Right lobe of liver (tissue), 6 donors: ENCODE measurements around the gene CCDC81. TPM values are rescaled to one million over a fixed set of nuclear protein-coding genes. Genes with fewer than 3 reads are reported as not detected.

ENCODE experiments used
- ATAC-seq, 4 donors: fragments of 200-7000 bp; cut with Tn5 transposase; one replicate each; pipeline ENCODE4 v1.9.1; 2020; ENCODE audit warnings: mild to moderate bottlenecking in 4 of 4, moderate library complexity in 4 of 4
- DNase-seq, 3 donors: peaks; one replicate each; pipeline ENCODE4 v3.0.0-alpha.2; 2020
- H3K27ac ChIP-seq, 3 donors: fragments of 200-600 bp; one replicate each; pipeline ENCODE4 v1.8.0; 2022
- H3K27me3 ChIP-seq, 2 donors: fragments of 200-600 bp; one replicate each; pipeline ENCODE4 v1.8.0; 2022
- H3K36me3 ChIP-seq, 4 donors: fragments of 200-600 bp; sonication (generic) in 1 of 4; one replicate each; pipeline versions ENCODE4 v1.5.1 to v1.8.0; 2017 to 2022; ENCODE audit warnings: control low read depth in 1 of 4
- H3K4me1 ChIP-seq, 4 donors: fragments of 200-600 bp; sonication (generic) in 1 of 4; one replicate each; pipeline versions ENCODE4 v1.5.1 to v1.8.0; 2017 to 2022; ENCODE audit warnings: control low read depth in 1 of 4
- H3K4me3 ChIP-seq, 3 donors: fragments of 200-600 bp; one replicate each; pipeline ENCODE4 v1.8.0; 2022
- H3K9me3 ChIP-seq, 4 donors: fragments of 200-600 bp; sonication (generic) in 1 of 4; one replicate each; pipeline versions ENCODE4 v1.5.1 to v1.8.0; 2017 to 2022; ENCODE audit warnings: control low read depth in 1 of 4
- CTCF ChIP-seq, 4 donors: fragments of 200-600 bp in 3 of 4; fragments of 450-650 bp in 1 of 4; IDR thresholded peaks; one replicate each; pipeline versions ENCODE4 v1.5.1 to v1.8.0; 2016 to 2022; ENCODE audit warnings: antibody characterized with exemption in 4 of 4, mild to moderate bottlenecking in 2 of 4
- POLR2A ChIP-seq: fragments of 450-650 bp; IDR thresholded peaks from one replicate; pipeline ENCODE4 v1.6.1; 2017; ENCODE audit warnings: antibody characterized with exemption, mild to moderate bottlenecking
- WGBS: methylation state at CpG from one replicate; pipeline ENCODE4 v1.1.6; 2018; ENCODE audit warnings: low coverage, low lambda C conversion rate; ENCODE audit not compliant: insufficient coverage; ENCODE audit errors: missing lambda C conversion rate; 5-methylcytosine and 5-hydroxymethylcytosine counted together
- intact Hi-C, 2 donors: fragments of 100-400 bp; cut with DNase I; formaldehyde crosslinking; loops; one replicate each; pipeline versions ENCODE4 v1.11.2 to v1.14.1; 2022
- total RNA-seq, 6 experiments: library from RNA; depleted of rRNA in 2 of 6; stranded (reverse); fragments of >200 nt in 2 of 6; fragmentation: NEBNext Ultra II Directional in 3 of 6; extraction: Animal tissue kit (Norgen Biotek cat#: 25700) in 3 of 6; gene quantifications; one replicate each; pipeline versions ENCODE4 v1.1.0 to v1.2.4, GENCODE V29; 2016 to 2023
- donor health status: DM: no; HTN: yes; CAD: no.
- donor health status: DM: no; HTN: no; CAD: no.
- donor health status: DM: no; HTN: no; CAD: no.
- donor health status: DM: no; HTN: yes; CAD: no.
- donor health status: DM: no; HTN: yes; CAD: no.

Gene CCDC81
- total RNA-seq, 6 experiments from 2014 or later: 0.12 to 1.6 (median 0.55) TPM; not detected in 1

DNA sequence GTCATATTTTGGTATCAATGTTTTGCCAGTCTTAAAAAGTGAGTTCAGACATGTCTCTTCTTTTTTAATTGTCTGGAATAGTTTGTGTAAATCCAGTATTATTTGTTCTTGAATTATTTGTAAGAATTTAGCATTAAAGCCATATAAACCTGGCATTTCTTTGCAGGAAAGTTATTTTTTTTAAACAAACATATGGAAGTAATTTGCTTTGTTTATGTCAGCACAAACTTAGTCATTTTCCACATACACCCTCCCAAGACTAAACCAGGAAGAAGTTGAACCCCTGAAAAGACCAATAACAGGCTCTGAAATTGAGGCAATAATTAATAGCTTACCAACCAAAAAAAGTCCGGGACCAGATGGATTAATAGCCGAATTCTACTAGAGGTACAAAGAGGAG lies 9.1 kb upstream of the CCDC81 start:
- 91% methylated on average over 2 of the region's 2 CpGs for WGBS
- Histone ChIP-seq H3K9me3 (peaks cover 0 to 4% (median 0%) of the 10 kb centered on the region in 4 donors), H3K27ac (no peak overlapping the region), H3K4me1 (no peaks in the 10 kb centered on the region), H3K27me3 (no peaks in the 10 kb centered on the region), H3K36me3 (no peaks in the 10 kb centered on the region), H3K4me3 (no peak overlapping the region)
- no peak for TF ChIP-seq CTCF (IDR thresholded peaks at IDR 0.05)
- TF ChIP-seq POLR2A: no peak
- ATAC-seq: no peak
- intact Hi-C loops: no loop called here
- no peak for DNase-seq

GRCh38 chr11:86369668-86370067 lies 5.0 kb upstream of the CCDC81 start:
- WGBS: 74% methylated on average over 7 of the region's 7 CpGs
- Histone ChIP-seq H3K36me3 (no peaks in the 10 kb centered on the region), H3K9me3 (no peaks in the 10 kb centered on the region), H3K4me1 (peaks cover 0 to 3% (median 0%) of the 10 kb centered on the region in 4 donors), H3K27me3 (no peaks in the 10 kb centered on the region), H3K27ac (no peak overlapping the region), H3K4me3 (no peak overlapping the region)
- intact Hi-C loops: no loop called here
- DNase-seq: no peak
- TF ChIP-seq POLR2A (no peak), CTCF (IDR thresholded peaks at IDR 0.05) (no peak)
- no peak for ATAC-seq

DNA sequence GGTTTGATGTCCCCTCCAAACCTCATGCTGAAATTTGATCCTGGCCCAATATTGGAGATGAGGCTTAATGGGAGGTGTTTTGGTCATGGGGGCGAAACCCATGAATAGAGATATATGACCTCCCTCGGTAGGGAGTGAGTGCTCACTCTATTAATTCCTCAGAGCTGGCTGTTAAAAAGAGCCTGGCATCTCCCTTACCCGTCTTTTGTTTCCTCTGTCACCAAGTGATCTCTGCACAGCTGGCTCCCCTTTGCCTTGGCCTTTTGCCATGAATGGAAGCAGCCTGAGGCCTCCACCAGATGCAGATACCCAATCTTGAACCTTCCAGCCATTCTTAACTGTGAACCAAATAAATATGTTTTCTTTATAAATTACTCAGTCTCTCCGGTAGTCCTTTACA lies 4.5 kb upstream of the CCDC81 start:
- WGBS: 76% methylated on average over 3 of the region's 4 CpGs
- Histone ChIP-seq H3K27me3 (no peaks in the 10 kb centered on the region), H3K36me3 (no peaks in the 10 kb centered on the region), H3K4me3 (no peak overlapping the region), H3K9me3 (no peaks in the 10 kb centered on the region), H3K4me1 (peaks cover 0 to 4% (median 0%) of the 10 kb centered on the region in 4 donors), H3K27ac (no peak overlapping the region)
- ATAC-seq (no peak), DNase-seq (no peak)
- no peak for TF ChIP-seq POLR2A
- no peak for TF ChIP-seq CTCF (IDR thresholded peaks at IDR 0.05)
- intact Hi-C loops: no loop called here

- Histone ChIP-seq H3K4me1 (peaks cover 0 to 4% (median 0%) of the 10 kb centered on the region in 4 donors), H3K27me3 (no peaks in the 10 kb centered on the region), H3K4me3 (no peak overlapping the region), H3K36me3 (no peaks in the 10 kb centered on the region), H3K9me3 (no peaks in the 10 kb centered on the region), H3K27ac (no peak overlapping the region)
- 55% methylated on average over 6 of the region's 6 CpGs for WGBS
- no peak for TF ChIP-seq POLR2A
- TF ChIP-seq CTCF (IDR thresholded peaks at IDR 0.05): no peak
- intact Hi-C loops: no loop called here
- ATAC-seq (no peak), DNase-seq (no peak)
Observed at GRCh38 chr11:86370922-86371594, 3.6 kb upstream of the CCDC81 start.
